Fibroblast of lung (primary cell): Measurements from ENCODE around the gene PCLO.

Experiments used
- CTCF ChIP-seq, 2 donors: IDR thresholded peaks in 1 of 2; conservative IDR thresholded peaks in 1 of 2; 1 replicate in 1 of 2; 2 replicates in 1 of 2; pipeline ENCODE4 v1.5.1; 2011 to 2012; ENCODE audit warnings: low read length in 2 of 2, control low read depth in 1 of 2, inconsistent platforms in 1 of 2, low read depth in 1 of 2, mild to moderate bottlenecking in 1 of 2
- EZH2 ChIP-seq: IDR thresholded peaks from 2 replicates; pipeline ENCODE4 v1.5.1; 2012; ENCODE audit warnings: low read length, control low read depth, mild to moderate bottlenecking; ENCODE audit errors: missing control alignments

- no peak for TF ChIP-seq CTCF (conservative IDR thresholded peaks at IDR 0.05 in 1 of 2, IDR thresholded peaks at IDR 0.05 in 1 of 2; ENCODE audit: low read depth in 1 of 2, low read length in 2 of 2)
- no peak for TF ChIP-seq EZH2
Measured at GRCh38 chr7:83142365-83142764, 20.3 kb downstream of the PCLO start.
